GM04503 (cell line): ENCODE data around the gene MAD2L1.
A peak's percentile ranks its signal among the peaks of the same experiment; 100 is the strongest.

Experiments
- DNase-seq: peaks from one replicate; pipeline ENCODE4 v3.0.0-alpha.2; 2012; ENCODE audit warnings: low read depth

Gene MAD2L1

GRCh38 chr4:120057416-120057815, 9.2 kb downstream of the MAD2L1 start:
- no peak for DNase-seq

- peak; percentile 13 for DNase-seq
These were observed 10.4 kb downstream of the MAD2L1 start for GRCh38 chr4:120056246-120056645.

GRCh38 chr4:120055795-120056194, 10.9 kb downstream of the MAD2L1 start:
- no peak for DNase-seq

GRCh38 chr4:120055162-120055561, 11.5 kb downstream of the MAD2L1 start:
- no peak for DNase-seq

- DNase-seq = no peak
These were observed 12.7 kb downstream of the MAD2L1 start for GRCh38 chr4:120053911-120054310.

GRCh38 chr4:120052856-120053255, 13.8 kb downstream of the MAD2L1 start:
- DNase-seq = peak; percentile 54

- DNase-seq = no peak
These were observed 15.4 kb downstream of the MAD2L1 start for GRCh38 chr4:120051253-120051652.

- peak; percentile 72 for DNase-seq
These were observed 16.7 kb downstream of the MAD2L1 start for GRCh38 chr4:120049732-120050494.

GRCh38 chr4:120043828-120044227, 22.8 kb downstream of the MAD2L1 start:
- no peak for DNase-seq

GRCh38 chr4:120037411-120037810, 29.2 kb downstream of the MAD2L1 start:
- DNase-seq = no peak

- no peak for DNase-seq
These were observed 31.7 kb downstream of the MAD2L1 start for GRCh38 chr4:120034913-120035312.

GRCh38 chr4:120026853-120027252, 39.8 kb downstream of the MAD2L1 start:
- DNase-seq = no peak

- no peak for DNase-seq
These were observed 41.1 kb downstream of the MAD2L1 start for GRCh38 chr4:120025516-120025915.

GRCh38 chr4:120018786-120019185, 47.9 kb downstream of the MAD2L1 start:
- peak; percentile 4 for DNase-seq

GRCh38 chr4:120017939-120018692, 48.5 kb downstream of the MAD2L1 start:
- DNase-seq = no peak

GRCh38 chr4:120011725-120012124, 54.9 kb downstream of the MAD2L1 start:
- no peak for DNase-seq

- no peak for DNase-seq
These were observed 56.0 kb downstream of the MAD2L1 start for GRCh38 chr4:120010646-120011045.

GRCh38 chr4:120009731-120010130, 56.9 kb downstream of the MAD2L1 start:
- peak; percentile 55 for DNase-seq

GRCh38 chr4:120008957-120009356, 57.7 kb downstream of the MAD2L1 start:
- DNase-seq = no peak

- no peak for DNase-seq
These were observed 58.7 kb downstream of the MAD2L1 start for GRCh38 chr4:120007896-120008436.

GRCh38 chr4:120007191-120007871, 59.3 kb downstream of the MAD2L1 start:
- DNase-seq = peak; percentile 82
